ENCODE data around the gene DBT.
A peak's percentile ranks its signal among the peaks of the same experiment; 100 is the strongest.
"Not testable (repeated sequence)": the region's sequence is repeated elsewhere in the genome, so short reads cannot be mapped to it uniquely, and the experiment has no call there.

Gene DBT

GRCh38 chr1:100249537-100250257 lies at the start of gene DBT:
Gene DBT, minus strand, starts transcription at chr1:100249834. Its CDS starts 14 bp downstream, at chr1:100249820.
- peak; percentile 63 for DNase-seq (ENCODE audit: low read depth)

DNA sequence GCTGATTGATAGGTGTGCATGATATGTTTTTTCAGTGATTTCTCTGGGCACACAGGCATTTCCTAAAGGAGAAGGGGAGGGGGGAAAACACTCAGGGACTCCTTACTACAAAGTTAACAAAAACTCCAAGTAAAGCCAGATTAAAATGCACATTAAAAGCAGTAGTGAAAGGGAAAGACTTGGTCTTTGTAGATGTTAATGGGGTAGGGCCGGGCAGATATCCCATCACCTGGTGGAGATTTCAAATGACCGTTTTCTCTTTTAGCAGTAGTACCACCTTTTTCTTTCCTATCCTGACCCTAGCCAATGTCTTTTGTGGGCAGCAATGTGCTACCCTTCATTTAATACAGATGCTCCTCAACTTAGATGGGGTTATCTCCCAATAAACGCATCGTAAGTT lies 48.9 kb upstream of the DBT start:
- no peak for DNase-seq (ENCODE audit: low read depth)

DNA sequence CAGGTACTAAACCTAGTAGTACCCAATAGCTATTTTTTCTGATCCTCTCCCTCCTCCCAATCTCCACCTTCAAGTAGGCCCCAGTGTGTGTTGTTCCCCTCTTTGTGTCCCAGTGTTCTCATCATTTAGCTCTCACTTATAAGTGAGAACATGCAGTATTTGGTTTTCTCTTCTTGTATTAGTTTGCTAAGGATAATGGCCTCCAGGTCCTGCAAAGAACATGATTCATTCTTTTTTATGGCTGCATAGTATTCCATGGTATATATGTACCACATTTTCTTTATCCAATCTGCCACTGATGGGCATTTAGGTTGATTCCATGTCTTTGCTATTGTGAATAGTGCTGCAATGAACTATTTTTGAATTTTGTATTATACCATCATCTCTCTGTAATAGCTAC lies 47.4 kb upstream of the DBT start:
- not testable (repeated sequence) for DNase-seq (ENCODE audit: low read depth)

- no peak for DNase-seq (ENCODE audit: low read depth)
These were observed 46.5 kb upstream of the DBT start for GRCh38 chr1:100296140-100296539.

- no peak for DNase-seq (ENCODE audit: low read depth)
These were observed 43.1 kb upstream of the DBT start for GRCh38 chr1:100292711-100293110.

GRCh38 chr1:100290291-100290690 lies 40.7 kb upstream of the DBT start:
- no peak for DNase-seq (ENCODE audit: low read depth)

GRCh38 chr1:100287162-100287561 lies 37.5 kb upstream of the DBT start:
- DNase-seq (ENCODE audit: low read depth), result no peak

DNA sequence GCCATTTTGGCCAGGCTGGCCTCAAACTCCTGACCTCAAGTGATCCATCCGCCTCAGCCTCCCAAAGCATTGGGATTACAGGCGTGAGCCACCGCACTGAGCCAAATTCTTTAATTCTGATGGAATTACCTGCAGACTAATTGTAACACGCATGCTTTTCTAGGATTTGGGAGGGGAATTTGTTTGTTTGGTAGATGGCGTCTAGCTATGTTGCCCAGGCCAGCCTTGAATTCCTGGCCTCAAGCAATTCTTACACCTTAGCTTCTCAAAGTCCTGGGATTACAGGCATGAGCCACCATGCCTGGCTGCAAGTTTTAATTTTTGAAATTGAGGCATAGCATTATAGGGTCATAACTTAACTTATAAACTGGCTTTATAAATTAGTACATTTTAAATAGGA lies 35.0 kb upstream of the DBT start:
- no peak for DNase-seq (ENCODE audit: low read depth)

DNA sequence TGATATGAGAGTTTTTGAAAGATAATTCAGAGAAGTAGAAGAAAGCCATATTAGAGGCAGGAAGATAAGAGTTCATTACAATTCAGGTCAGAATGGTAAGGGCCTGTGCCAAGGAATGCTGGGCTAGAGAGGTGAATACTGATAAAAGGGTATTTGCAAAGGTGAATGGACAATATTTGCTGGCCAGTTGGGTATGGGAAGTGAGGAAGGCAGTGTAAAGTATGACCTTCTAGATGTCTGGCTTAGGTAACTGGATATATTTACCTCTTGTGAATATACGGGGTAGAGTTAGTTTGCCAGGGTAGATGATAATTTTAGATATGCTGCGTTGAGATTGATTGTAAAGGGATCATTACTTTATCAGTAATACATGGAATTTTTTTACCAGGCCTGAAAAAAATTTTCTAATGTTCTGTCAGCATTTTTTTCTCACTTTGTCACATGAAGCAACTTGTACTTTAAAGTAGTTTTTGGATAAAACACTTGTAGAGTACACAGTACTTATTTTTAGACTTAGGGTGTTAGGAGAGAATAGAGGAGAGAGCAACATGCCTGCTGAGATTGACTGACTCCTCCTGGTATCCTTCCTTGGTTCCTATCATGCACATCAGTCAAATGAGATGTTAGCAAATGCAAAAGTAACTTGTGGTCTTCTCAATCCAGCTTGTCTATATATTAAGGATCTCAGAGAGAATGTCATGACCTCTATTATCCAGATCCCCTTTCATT lies 30.5 kb upstream of the DBT start:
- DNase-seq (ENCODE audit: low read depth), result no peak

DNA sequence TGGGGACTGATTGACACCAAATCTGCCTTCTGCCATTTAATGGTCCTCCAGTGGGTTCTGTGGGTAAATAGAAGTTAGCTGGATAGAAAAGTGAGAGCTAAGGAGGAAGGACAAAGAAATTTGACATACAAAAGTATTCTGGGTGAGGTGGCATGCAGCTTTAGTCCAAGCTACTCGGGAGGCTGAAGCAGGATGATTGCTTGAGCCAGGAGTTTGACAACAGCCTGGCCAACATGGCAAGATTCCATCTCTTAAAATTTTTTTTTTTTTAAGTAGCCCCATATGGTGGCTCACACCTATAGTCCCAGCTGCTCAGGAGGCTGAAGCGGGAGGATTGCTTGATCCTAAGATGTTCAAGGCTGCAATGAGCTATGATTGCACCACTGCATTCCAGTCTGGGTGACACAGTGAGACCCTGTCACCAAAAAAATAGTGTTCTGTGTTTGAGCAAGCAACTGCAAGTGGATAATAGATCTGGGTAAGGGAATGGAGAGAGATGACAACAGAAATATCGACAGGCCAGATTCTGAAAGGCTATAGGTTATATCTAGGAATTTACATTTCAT lies 29.8 kb upstream of the DBT start:
- no peak for DNase-seq (ENCODE audit: low read depth)

DNA sequence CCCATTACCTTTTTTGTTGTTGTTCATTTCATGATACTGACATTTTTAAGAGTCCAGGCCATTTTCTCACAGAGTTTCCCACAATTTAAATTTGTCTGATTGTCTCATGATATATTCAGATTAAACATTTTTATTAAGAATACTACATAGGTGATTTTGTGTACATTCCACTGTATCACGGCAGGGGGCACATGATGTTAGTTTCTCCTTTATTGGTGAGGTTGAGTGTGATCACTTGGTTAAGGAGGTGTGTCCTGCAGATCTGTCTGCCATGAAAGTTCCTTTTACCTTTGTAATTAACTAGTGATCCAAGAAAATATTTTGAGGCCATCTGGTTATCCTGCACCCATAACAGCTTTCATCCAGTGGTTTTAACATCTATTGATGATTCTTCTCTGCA lies 28.2 kb upstream of the DBT start:
- DNase-seq (ENCODE audit: low read depth), result no peak

DNA sequence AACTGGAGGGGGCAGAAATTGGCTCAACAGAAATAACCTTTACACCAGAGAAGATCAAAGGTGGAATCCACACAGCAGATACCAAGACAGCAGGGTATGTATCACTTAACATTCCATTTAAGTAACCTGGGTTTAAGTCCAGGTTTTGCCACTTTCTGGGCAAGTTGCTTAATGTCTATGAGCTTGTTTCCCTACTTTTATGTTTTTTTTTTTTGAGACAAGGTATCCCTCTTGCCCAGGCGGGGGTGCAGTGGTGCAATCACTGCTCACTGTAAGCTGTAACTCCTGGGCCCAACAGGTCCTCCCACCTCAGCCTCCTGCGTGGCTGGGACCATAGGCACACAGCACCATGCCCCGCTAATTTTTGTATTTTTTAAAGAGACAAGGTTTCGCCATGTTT lies 18.6 kb upstream of the DBT start:
- DNase-seq (ENCODE audit: low read depth), result no peak

DNA sequence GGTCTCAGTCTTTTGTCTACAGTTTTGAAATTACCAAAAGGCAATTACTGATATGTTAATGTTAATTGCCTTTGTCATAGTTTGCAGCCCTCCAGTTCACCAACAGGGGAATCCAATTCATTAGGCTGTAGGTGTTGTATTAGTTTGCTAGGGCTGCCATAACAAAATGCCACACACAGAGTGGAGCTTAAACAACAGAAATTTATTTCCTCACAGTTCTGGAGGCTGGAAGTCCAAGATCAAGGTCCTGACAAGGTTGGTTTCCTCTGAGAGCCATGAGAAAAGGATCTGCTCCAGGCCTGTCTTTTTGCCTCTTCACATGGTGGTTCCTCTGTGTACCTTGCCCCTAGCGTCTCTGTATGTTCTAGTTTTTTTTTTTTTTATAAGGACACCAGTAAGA lies 17.6 kb upstream of the DBT start:
- DNase-seq (ENCODE audit: low read depth), result no peak

GRCh38 chr1:100266741-100267140 lies 17.1 kb upstream of the DBT start:
- no peak for DNase-seq (ENCODE audit: low read depth)

DNA sequence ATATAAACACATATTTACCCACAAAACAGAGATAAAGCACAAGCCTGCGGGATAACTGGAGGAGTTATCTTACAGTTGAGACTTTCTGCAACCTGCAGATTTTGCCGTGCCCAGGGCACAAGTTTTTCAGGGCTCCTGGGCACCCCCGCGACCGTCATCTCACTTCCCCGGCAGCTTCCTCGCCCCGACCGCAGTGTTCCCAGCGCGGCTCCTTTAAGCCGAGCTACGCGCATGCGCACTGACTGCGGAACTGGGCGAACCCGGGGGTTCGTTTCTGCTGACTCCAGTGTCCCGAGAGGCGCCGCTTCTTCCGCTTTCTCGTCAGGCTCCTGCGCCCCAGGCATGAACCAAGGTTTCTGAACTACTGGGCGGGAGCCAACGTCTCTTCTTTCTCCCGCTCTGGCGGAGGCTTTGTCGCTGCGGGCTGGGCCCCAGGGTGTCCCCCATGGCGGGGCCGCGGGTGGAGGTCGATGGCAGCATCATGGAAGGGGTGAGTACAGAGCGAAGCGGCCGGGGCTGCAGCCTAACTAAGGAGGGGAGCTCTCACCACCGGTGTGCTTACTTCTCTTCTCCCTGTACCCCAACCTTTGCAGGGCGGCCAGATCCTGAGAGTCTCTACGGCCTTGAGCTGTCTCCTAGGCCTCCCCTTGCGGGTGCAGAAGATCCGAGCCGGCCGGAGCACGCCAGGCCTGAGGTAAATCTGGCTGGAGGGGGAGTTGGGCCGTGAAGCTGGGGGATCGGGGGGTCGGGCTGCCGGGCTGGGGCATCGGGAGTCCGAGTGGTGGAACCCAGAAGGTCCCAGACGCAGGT lies 16.5 kb upstream of the DBT start, which contains the start of gene RTCA:
RTCA (plus strand) TSS at position 286 of the 810 bp plus-strand sequence; CDS start at position 446, 160 bp downstream.
- DNase-seq (ENCODE audit: low read depth), result peak; percentile 91

GRCh38 chr1:100265562-100265930 lies 15.9 kb upstream of the DBT start:
- DNase-seq (ENCODE audit: low read depth), result no peak

DNA sequence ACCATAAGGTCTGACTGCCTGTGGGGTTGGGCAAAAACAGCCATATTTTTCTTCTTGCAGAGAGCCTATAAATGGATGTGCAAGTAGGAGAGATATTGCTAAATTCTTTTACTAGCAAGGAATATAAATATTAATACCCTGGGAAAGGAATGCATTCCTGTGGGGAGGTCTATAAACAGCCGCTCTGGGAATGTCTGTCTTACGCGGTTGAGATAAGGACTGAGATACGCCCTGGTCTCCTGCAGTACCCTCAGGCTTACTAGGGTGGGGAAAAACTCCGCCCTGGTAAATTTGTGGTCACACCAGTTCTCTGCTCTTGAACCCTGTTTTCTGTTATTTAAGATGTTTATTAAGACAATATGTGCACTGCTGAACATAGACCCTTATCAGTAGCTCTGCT lies 14.4 kb upstream of the DBT start:
- not testable (repeated sequence) for DNase-seq (ENCODE audit: low read depth)

- DNase-seq (ENCODE audit: low read depth), result no peak
These were observed 12.1 kb upstream of the DBT start for GRCh38 chr1:100261686-100262085.

GRCh38 chr1:100258427-100258826 lies 8.8 kb upstream of the DBT start:
- DNase-seq (ENCODE audit: low read depth), result not testable (repeated sequence)

DNA sequence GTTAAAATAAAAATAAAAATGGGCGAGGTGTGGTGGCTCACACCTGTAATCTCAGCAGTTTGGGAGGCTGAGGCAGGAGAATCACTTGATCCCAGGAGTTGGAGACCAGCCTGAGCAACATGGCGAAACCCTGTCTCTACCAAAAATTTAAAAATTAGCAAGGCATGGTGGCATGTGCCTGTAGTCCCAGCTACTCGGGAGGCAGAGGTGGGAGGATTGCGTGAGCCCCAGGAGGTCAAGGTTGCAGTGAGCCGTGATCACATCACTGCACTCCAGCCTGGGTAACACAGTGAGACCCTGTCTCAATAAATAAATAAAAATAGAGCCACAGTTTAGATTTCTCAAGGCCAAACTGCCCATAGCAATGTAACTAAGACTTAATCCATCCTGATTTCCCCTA lies 6.6 kb upstream of the DBT start:
- not testable (repeated sequence) for DNase-seq (ENCODE audit: low read depth)

GRCh38 chr1:100253552-100253951 lies 3.9 kb upstream of the DBT start:
- no peak for DNase-seq (ENCODE audit: low read depth)

- DNase-seq (ENCODE audit: low read depth), result no peak
These were observed 3.3 kb upstream of the DBT start for GRCh38 chr1:100252901-100253300.
